ENCODE results near the gene INAFM2. TPM values are rescaled to one million over a fixed set of nuclear protein-coding genes. Genes with fewer than 3 reads are reported as not detected.
A peak's percentile ranks its signal among the peaks of the same experiment; 100 is the strongest.

The INAFM2 gene
- 10 to 100 TPM; 10.8 to 11.0 TPM for total RNA-seq

DNA sequence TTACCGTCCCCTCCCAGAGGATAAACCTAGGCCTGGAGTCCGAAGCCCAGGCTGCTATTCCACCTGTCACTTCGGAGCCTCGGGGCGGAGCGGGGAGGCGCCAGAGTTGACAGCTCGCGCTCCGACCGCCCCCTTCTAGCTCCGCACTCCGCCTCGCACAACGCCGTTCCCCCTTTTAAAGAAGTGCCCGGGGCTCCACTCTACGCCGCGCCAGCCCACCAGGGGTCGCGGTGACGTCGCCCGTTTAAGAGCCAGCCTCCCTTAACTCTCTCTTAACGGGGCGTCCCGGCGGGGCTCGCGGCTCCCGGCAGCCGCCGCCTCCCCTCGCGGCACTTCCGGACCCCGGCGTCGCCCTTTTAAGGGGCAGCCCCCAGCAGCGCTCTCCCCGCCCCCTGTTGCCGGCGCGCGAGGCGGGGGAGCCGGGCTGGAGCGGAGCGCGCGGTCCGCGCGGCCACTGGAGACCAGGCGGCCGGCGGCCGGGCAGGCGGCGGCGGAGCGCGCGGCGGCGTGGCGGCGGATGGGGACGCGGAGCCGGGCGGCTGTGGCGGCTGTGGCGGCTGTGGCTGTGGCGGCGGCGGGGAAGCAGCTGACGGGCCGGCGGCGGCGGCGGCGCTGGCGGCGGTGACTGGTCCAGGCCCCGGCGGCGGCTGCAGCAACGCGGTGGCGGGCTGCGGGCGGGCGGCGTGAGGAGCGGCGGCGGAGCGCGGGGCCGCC is at the start of gene INAFM2:
TSS of gene INAFM2 (plus strand) at position 454 of the 714 bp plus-strand sequence. CDS start 364 bp downstream, outside the sequence.
- H3K27ac Mint-ChIP-seq: no peak within 1 kb of the TSS
- peaks cover 11% of the 10 kb centered on the region for H3K4me1 Mint-ChIP-seq
- peak; percentile 83 for ATAC-seq (replicated peaks)
- no peaks in the 10 kb centered on the region for H3K36me3 Mint-ChIP-seq (ENCODE audit: low read depth)
- H3K9me3 Mint-ChIP-seq: no peaks in the 10 kb centered on the region
- peak within 1 kb of the TSS; percentile 68 for H3K4me3 Mint-ChIP-seq
- H3K27me3 Mint-ChIP-seq: no peaks in the 10 kb centered on the region

DNA sequence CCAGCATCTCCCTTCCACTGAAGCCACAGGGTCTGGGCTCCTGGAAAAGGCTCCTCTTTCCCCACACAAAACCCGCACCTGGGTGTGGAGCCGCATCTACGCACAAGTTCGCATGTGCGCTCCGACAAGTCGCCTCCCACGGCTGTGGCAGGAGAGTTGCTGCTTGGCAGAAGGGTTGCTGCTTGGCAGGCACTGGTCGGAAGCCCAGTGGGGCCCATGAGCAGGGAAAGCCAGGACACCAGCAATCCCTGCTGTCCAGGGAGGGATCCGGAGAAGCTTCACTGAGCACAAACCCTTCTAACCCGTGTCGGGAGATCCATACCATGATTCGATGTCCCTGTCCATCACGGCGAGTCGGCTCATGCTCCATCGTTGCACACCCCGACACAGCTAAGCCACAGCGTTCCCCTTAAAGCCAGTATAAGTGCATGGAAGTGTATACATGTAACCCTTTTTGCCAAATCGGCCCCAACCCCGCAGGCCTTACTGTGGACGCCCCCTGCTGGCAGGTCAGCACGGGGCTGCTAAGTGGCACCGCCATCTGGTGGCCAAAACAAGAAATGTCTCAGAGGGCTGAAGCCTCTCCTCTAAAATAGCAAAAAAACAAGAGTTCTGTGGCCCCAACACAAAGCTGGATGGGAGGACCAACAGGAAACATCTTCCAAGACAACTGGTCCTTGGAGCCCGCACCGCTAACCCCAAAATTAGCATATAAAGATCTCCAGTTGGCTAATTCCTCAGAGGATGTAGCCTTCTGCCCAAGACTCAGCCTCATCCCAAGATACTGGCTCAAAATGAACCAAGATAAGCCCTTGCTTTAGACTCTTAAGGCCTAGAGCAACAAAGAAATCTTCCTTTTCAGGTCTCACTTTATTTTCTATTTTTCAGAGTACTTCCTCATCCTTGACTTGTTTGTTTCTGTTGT is 48.9 kb upstream of the INAFM2 start:
- H3K4me3 Mint-ChIP-seq: no peak overlapping the region
- peaks cover 6% of the 10 kb centered on the region for H3K27me3 Mint-ChIP-seq
- ATAC-seq (replicated peaks): peak; percentile 75
- H3K9me3 Mint-ChIP-seq: no peaks in the 10 kb centered on the region
- H3K4me1 Mint-ChIP-seq: no peaks in the 10 kb centered on the region
- no peak overlapping the region for H3K27ac Mint-ChIP-seq
- no peaks in the 10 kb centered on the region for H3K36me3 Mint-ChIP-seq (ENCODE audit: low read depth)

DNA sequence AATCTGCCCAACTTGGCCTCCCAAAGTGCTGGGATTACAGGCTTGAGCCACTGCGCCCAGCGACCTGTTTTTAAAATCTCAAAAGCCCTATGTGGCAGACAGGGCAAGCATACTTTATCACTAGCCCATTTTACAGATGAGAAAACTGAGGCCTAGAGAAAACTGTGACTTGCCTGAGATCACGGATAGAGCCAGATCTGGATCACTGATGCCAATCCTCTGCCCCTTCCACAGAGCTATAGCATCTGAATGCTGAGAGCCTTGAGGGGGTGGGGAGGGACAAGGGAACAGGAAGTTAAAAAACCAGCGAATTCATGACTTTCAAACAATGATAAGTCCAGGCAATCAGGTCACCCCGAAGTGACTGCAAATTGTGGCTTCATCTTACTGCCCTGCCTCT is 48.0 kb upstream of the INAFM2 start:
- ATAC-seq (replicated peaks): no peak
- Mint-ChIP-seq H3K4me1 (no peaks in the 10 kb centered on the region), H3K27ac (no peak overlapping the region), H3K9me3 (no peaks in the 10 kb centered on the region), H3K27me3 (peaks cover 8% of the 10 kb centered on the region), H3K4me3 (no peak overlapping the region), H3K36me3 (ENCODE audit: low read depth) (no peaks in the 10 kb centered on the region)

DNA sequence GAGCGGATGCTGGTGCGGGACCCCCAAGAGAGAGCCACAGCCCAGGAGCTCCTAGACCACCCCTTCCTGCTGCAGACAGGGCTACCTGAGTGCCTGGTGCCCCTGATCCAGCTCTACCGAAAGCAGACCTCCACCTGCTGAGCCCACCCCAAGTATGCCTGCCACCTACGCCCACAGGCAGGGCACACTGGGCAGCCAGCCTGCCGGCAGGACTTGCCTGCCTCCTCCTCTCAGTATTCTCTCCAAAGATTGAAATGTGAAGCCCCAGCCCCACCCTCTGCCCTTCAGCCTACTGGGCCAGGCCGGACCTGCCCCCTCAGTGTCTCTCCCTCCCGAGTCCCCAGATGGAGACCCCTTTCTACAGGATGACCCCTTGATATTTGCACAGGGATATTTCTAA is 47.5 kb upstream of the INAFM2 start:
- H3K9me3 Mint-ChIP-seq: no peaks in the 10 kb centered on the region
- H3K4me1 Mint-ChIP-seq: no peaks in the 10 kb centered on the region
- H3K27ac Mint-ChIP-seq: no peak overlapping the region
- no peak for ATAC-seq (replicated peaks)
- H3K4me3 Mint-ChIP-seq: no peak overlapping the region
- H3K36me3 Mint-ChIP-seq (ENCODE audit: low read depth): no peaks in the 10 kb centered on the region
- peaks cover 10% of the 10 kb centered on the region for H3K27me3 Mint-ChIP-seq

DNA sequence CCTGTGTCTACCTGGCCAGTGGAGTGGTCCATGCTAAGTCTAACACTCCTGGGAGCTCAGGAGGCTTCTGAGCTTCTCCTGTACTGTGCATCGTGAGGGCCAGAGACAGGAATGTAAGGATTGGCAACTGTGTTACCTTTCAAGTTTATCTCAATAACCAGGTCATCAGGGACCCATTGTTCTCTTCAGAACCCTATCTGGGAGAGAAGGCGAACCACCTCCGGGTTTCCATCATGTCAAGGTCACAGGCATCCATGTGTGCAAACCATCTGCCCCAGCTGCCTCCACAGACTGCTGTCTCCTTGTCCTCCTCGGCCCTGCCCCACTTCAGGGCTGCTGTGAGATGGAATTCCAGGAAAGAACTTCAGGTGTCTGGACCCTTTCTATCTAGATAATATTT is 46.6 kb upstream of the INAFM2 start:
- H3K27me3 Mint-ChIP-seq: peaks cover 13% of the 10 kb centered on the region

DNA sequence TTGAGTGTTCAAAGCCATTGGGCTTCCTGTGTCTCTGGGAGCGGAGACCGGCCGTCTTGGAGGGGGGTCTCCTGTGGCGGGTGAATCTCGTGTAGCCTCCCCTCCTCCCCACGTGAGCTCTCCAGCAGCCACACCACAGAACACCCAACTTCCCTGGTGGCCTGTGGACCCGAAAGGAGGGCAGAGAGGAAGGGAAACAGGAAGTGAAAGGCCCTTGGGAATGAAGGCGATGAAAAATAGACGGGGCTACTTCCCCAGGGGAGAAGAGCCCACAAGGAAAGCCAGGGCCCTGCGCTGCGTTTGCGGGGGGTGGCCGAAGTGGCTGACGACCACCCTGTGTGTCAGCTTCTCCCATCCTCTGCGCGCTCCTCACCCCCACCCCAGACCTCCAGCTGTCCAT is 46.0 kb upstream of the INAFM2 start:
- no peak for ATAC-seq (replicated peaks)
- Mint-ChIP-seq H3K9me3 (no peaks in the 10 kb centered on the region), H3K36me3 (ENCODE audit: low read depth) (no peaks in the 10 kb centered on the region), H3K27me3 (peaks cover 13% of the 10 kb centered on the region), H3K4me3 (no peak overlapping the region), H3K27ac (no peak overlapping the region), H3K4me1 (no peaks in the 10 kb centered on the region)

More for the DNA sequence above, 46.6 kb upstream of the INAFM2 start:
- Mint-ChIP-seq H3K4me1 (no peaks in the 10 kb centered on the region), H3K27ac (no peak overlapping the region), H3K9me3 (no peaks in the 10 kb centered on the region), H3K36me3 (ENCODE audit: low read depth) (no peaks in the 10 kb centered on the region), H3K4me3 (no peak overlapping the region)
- ATAC-seq (replicated peaks): no peak

DNA sequence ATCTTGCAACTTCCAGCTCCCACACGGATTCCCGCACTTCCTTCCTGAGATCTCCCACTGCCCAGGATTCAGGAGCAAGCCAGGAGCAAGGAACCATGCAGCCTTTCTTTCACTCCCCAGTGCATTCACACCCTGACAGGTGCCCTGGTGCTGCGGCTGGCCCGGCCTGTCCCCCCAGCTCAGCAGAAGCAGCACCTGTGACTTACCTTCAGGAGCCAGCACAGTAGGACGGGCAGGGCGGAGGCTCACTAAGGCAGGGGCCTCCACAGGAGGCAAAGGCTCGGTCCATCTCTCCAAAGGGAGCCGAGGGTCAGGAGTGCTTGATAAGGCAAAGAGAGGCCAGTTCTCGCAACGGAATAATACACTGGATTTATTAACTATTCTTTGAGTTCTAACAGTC is 45.5 kb upstream of the INAFM2 start:
- H3K27ac Mint-ChIP-seq: no peak overlapping the region
- H3K27me3 Mint-ChIP-seq: peaks cover 13% of the 10 kb centered on the region
- no peak overlapping the region for H3K4me3 Mint-ChIP-seq
- H3K36me3 Mint-ChIP-seq (ENCODE audit: low read depth): no peaks in the 10 kb centered on the region
- ATAC-seq (replicated peaks): no peak
- no peaks in the 10 kb centered on the region for H3K9me3 Mint-ChIP-seq
- H3K4me1 Mint-ChIP-seq: no peaks in the 10 kb centered on the region

DNA sequence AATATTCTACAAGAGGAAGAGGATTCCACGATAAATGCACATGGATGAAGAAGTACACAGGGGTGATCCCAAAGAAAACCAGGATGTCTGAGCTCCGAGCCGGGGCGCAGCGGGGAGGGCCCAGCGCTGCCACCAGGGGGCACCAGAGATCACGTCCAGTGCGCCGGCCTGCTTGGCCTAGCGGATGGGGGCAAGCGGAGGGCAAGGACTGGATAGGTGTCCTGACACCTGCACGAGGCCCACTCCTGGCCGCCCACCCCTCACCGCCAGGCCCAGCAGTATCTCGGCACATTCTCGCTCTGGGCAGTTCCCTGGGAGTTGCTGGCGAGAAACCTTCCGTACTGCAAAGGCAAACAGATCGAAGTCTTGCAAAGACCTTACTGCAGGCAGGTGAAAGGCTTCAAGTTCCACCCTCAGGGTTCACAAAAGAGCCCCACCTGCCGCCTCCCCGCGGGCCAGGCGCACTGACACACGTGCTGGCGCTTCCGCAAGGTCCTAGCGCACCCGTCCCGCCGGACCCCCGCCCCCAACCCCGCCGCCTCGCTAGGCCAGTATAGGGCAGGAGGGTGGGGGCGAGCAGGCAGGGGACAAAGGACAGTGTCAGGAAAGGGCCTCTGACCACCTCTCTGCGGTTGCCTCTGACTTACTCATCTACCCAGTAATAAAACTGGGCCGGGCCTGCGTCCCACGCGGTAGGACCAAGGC is 43.9 kb upstream of the INAFM2 start:
- no peaks in the 10 kb centered on the region for H3K36me3 Mint-ChIP-seq (ENCODE audit: low read depth)
- H3K4me3 Mint-ChIP-seq: no peak overlapping the region
- no peak overlapping the region for H3K27ac Mint-ChIP-seq
- H3K27me3 Mint-ChIP-seq: peaks cover 13% of the 10 kb centered on the region
- H3K4me1 Mint-ChIP-seq: no peaks in the 10 kb centered on the region
- ATAC-seq (replicated peaks): peak; percentile 62
- H3K9me3 Mint-ChIP-seq: no peaks in the 10 kb centered on the region

DNA sequence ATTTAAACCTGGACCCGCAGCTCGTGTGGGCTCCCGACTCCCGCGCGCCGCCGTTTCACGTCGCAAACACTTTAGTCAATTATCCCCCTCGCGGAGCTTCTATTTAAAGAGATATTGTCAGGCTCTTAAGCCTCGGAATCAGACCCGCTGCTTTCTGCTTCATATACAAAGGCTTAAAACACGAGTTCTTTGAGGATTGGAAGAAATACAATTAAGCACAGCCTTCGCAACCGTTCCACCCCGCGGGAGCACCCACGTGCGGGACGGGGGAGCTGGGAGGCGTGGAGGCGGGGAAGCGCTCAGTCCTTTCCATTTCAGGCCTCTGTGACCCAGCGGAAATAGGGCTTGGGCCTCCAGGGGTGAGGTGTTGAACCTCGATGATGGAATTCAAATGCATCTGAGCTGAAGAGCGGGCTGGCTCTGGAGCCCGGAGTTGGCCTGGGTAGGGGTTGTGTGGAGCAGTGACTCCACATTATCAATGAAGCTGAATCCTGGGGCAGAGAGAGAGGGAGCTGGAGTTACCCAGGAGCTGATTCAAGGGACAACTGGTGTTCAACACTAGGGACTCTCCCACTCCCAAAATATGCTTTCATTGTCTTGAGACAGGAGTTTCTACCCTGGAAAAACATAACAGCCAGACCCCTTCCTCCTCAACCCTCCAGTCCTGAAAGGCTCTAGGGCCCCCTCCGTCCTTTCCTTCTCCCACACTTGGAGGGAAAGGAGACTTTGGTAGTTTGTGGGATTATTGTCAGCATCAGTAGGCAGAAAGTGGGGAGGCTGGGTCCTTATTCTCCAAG is 43.0 kb upstream of the INAFM2 start:
- Mint-ChIP-seq H3K4me3 (peak overlapping the region; percentile 33), H3K27ac (no peak overlapping the region), H3K27me3 (peaks cover 13% of the 10 kb centered on the region), H3K9me3 (no peaks in the 10 kb centered on the region), H3K4me1 (no peaks in the 10 kb centered on the region), H3K36me3 (ENCODE audit: low read depth) (no peaks in the 10 kb centered on the region)
- no peak for ATAC-seq (replicated peaks)

DNA sequence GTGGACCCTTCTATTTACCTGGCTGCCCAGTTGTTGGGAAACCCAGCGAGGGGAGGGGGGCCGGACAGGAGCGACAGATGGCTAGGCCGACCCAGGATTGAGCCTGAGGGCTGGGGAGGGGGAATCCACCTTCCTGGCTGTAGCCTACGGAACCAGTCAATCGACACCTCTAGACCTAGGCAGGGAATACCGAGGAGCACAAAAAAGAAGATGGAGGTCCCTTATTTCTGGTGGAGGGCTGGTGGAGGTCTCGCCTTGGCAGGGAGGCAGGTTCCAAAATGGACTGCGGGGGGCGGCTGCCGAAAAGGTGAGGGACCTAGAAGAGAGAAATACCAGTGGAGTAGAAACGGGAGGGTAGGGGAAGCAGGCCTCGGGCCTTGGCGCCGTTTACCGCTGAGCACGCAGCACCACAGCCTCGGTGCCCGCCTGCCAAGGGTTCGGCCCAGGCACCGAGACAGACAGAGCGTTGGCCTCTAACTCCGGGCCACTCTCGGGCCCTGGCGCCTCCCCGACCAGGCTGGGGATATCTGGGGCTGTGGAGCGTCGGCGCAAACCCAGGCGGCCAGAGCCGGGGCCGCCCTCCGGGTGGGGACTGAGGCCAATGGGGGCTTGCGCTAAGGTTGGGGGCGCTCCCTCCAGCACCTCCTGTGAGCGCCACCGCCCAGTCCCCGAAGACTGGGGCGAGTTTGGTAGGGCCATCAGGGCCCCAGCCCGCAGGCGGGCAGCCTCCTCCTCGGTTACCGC is 42.3 kb upstream of the INAFM2 start:
- Mint-ChIP-seq H3K9me3 (no peaks in the 10 kb centered on the region), H3K4me1 (no peaks in the 10 kb centered on the region), H3K36me3 (ENCODE audit: low read depth) (no peaks in the 10 kb centered on the region), H3K27me3 (peaks cover 13% of the 10 kb centered on the region), H3K4me3 (peak overlapping the region; percentile 33), H3K27ac (no peak overlapping the region)
- no peak for ATAC-seq (replicated peaks)

DNA sequence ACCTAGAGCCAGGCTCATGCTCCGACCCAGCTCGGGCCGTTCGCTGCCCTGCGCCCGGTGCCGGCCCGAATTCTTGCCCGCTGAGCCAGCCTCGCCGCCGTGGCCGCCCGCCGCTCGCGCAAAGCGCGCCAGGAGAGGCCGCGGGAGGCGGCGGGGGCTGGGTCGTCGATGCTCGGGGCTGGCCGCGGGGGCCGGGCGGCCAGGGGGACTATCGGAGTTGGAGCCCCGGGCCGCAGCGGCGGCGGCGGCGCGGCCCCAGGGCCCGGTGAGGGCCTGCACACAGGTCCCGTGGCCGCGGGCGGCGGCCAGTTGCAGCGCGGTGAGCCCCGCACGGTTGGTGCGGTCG is 41.7 kb upstream of the INAFM2 start:
- no peak overlapping the region for H3K27ac Mint-ChIP-seq
- H3K27me3 Mint-ChIP-seq: peaks cover 13% of the 10 kb centered on the region

DNA sequence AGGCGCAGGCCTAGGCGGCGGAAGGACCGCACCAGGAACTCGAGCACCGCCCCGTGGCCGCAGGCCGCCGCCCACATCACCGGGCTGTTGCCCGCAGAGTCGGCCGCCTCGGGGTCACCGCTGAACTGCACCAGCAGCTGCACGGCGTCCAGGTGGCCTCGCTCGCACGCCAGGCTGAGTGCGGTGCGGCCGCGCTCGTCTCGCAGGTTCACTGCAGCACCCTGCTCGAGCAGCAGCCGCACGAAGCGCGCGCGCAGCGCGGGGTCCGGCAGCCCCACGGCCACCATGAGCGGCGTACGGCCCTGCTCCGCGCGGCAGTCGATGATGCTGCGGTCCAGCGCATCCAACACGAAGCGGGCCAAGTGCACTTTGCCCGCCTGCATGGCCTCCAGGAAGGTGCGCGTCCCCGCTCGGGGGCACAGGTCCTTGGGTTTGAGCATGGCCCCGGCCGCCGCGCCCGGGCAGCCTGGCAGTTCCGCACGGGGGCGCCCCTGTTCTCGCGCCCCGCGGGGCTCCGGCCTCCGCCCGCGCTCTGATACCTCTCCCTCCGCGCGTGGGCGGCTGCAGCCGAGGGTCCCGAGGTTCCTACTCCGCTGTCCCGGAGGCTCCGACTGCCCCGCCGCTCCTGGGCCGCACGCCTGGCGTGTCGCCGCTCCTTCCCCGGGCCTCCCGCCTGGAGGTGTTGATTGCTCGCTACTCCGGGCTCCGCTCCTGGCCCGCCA is 41.2 kb upstream of the INAFM2 start:
- Mint-ChIP-seq H3K4me3 (peak overlapping the region; percentile 23), H3K36me3 (ENCODE audit: low read depth) (no peaks in the 10 kb centered on the region), H3K9me3 (no peaks in the 10 kb centered on the region), H3K4me1 (no peaks in the 10 kb centered on the region), H3K27ac (no peak overlapping the region), H3K27me3 (peaks cover 13% of the 10 kb centered on the region)
- ATAC-seq (replicated peaks): peak; percentile 61

More for the DNA sequence above, 41.7 kb upstream of the INAFM2 start:
- Mint-ChIP-seq H3K4me3 (no peak overlapping the region), H3K9me3 (no peaks in the 10 kb centered on the region), H3K4me1 (no peaks in the 10 kb centered on the region), H3K36me3 (ENCODE audit: low read depth) (no peaks in the 10 kb centered on the region)
- no peak for ATAC-seq (replicated peaks)
